ENCODE measurements around the gene GTPBP6. TPM values are rescaled to one million over a fixed set of nuclear protein-coding genes. Genes with fewer than 3 reads are reported as not detected.
"Not testable (repeated sequence)": the region's sequence is repeated elsewhere in the genome, so short reads cannot be mapped to it uniquely, and the experiment has no call there.

GTPBP6 gene
- total and polyA plus RNA-seq, 2 experiments from 2014 or later: 40.7 to 69.2 TPM

DNA sequence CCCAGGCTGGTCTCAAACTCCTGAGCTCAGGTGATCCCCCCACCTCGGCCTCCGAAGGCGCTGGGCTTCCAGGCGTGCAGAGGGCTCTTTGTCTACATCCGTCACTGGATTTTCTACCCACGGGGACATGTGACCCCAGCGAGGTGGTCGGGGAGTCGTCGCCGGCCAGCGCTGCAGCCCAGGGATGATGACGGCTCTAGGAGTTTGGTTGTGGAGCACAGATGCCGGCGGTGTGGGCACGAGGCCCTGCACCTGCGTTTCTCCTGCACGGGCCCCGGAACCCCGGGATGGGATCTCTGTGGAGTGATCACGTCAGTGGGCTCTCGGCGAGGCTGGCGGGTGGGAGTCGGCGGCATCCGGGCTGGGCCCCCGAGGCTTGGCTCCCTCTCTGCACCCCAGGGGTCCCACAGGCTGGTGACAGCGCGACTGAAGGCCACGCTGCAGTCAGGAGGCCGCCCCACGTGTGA, 9.1 kb upstream of the GTPBP6 start:
- Histone ChIP-seq H3K9me2 (replicated peaks; ENCODE audit: insufficient read depth) (no peaks in the 10 kb centered on the region), H3K4me1 (ENCODE audit: insufficient read depth) (peaks cover 15% of the 10 kb centered on the region), H3K9me3 (ENCODE audit: low read depth) (no peaks in the 10 kb centered on the region), H3K27ac (no peak overlapping the region), H3K79me2 (no peaks in the 10 kb centered on the region), H3K27me3 (no peaks in the 10 kb centered on the region), H4K20me1 (ENCODE audit: insufficient read depth, poor library complexity, severe bottlenecking) (no peaks in the 10 kb centered on the region), H3K4me2 (no peak overlapping the region), H3K36me3 (replicated peaks; ENCODE audit: insufficient read depth, low read depth) (no peaks in the 10 kb centered on the region), H3K4me3 (no peak overlapping the region), H2AFZ (no peak overlapping the region)
- no peak for DNase-seq (ENCODE audit: low spot score)
- 93% methylated on average over 20 of the region's 33 CpGs for WGBS (ENCODE audit: low lambda C conversion rate, missing lambda C conversion rate)
- no peak for TF ChIP-seq EZH2phosphoT487 (IDR thresholded peaks at IDR 0.05; ENCODE audit: low read depth, severe bottlenecking, unreplicated experiment)

GRCh38 chrX:324664-325063, 6.1 kb upstream of the GTPBP6 start:
- H3K9me2 ChIP-seq (replicated peaks; ENCODE audit: insufficient read depth); H3K9me3 ChIP-seq (ENCODE audit: low read depth); H3K27me3 ChIP-seq; H2AFZ ChIP-seq; DNase-seq (ENCODE audit: low spot score); H3K4me2 ChIP-seq; H3K79me2 ChIP-seq; H3K27ac ChIP-seq; H3K36me3 ChIP-seq (replicated peaks; ENCODE audit: insufficient read depth, low read depth); H4K20me1 ChIP-seq (ENCODE audit: insufficient read depth, poor library complexity, severe bottlenecking); H3K4me3 ChIP-seq; H3K4me1 ChIP-seq (ENCODE audit: insufficient read depth): not testable (repeated sequence)
- TF ChIP-seq, protein P1, sequence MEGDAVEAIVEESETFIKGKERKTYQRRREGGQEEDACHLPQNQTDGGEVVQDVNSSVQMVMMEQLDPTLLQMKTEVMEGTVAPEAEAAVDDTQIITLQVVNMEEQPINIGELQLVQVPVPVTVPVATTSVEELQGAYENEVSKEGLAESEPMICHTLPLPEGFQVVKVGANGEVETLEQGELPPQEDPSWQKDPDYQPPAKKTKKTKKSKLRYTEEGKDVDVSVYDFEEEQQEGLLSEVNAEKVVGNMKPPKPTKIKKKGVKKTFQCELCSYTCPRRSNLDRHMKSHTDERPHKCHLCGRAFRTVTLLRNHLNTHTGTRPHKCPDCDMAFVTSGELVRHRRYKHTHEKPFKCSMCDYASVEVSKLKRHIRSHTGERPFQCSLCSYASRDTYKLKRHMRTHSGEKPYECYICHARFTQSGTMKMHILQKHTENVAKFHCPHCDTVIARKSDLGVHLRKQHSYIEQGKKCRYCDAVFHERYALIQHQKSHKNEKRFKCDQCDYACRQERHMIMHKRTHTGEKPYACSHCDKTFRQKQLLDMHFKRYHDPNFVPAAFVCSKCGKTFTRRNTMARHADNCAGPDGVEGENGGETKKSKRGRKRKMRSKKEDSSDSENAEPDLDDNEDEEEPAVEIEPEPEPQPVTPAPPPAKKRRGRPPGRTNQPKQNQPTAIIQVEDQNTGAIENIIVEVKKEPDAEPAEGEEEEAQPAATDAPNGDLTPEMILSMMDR (IDR thresholded peaks at IDR 0.05; ENCODE audit: poor library complexity): peak; percentile 3
- 81% methylated on average over 14 of the region's 14 CpGs for WGBS (ENCODE audit: low lambda C conversion rate, missing lambda C conversion rate)

GRCh38 chrX:323721-324628, 5.4 kb upstream of the GTPBP6 start:
- Histone ChIP-seq H3K4me1 (ENCODE audit: insufficient read depth) (peaks cover 4% of the 10 kb centered on the region), H4K20me1 (ENCODE audit: insufficient read depth, poor library complexity, severe bottlenecking) (peaks cover 4% of the 10 kb centered on the region), H3K9me3 (ENCODE audit: low read depth) (no peaks in the 10 kb centered on the region), H3K4me3 (no peak overlapping the region), H3K27me3 (no peaks in the 10 kb centered on the region), H3K27ac (peak overlapping the region; percentile 37), H3K36me3 (replicated peaks; ENCODE audit: insufficient read depth, low read depth) (no peaks in the 10 kb centered on the region), H3K79me2 (peaks cover 15% of the 10 kb centered on the region), H2AFZ (no peak overlapping the region), H3K4me2 (peak overlapping the region; percentile 65), H3K9me2 (replicated peaks; ENCODE audit: insufficient read depth) (no peaks in the 10 kb centered on the region)
- WGBS (ENCODE audit: low lambda C conversion rate, missing lambda C conversion rate): 52% methylated on average over 37 of the region's 38 CpGs
- TF ChIP-seq, protein P1 (IDR thresholded peaks at IDR 0.05; ENCODE audit: poor library complexity): peak; percentile 42
- no peak for TF ChIP-seq EZH2phosphoT487 (IDR thresholded peaks at IDR 0.05; ENCODE audit: low read depth, severe bottlenecking, unreplicated experiment)
- DNase-seq (ENCODE audit: low spot score): peak; percentile 88

GRCh38 chrX:320126-320783, 1.7 kb upstream of the GTPBP6 start:
- TF ChIP-seq EZH2 (IDR thresholded peaks at IDR 0.05; ENCODE audit: borderline replicate concordance) (no peak), EZH2phosphoT487 (IDR thresholded peaks at IDR 0.05; ENCODE audit: low read depth, severe bottlenecking, unreplicated experiment) (no peak)
- TF ChIP-seq, protein P1 (IDR thresholded peaks at IDR 0.05; ENCODE audit: poor library complexity): no peak
- no peak overlapping the region for H2AFZ ChIP-seq
- H3K4me2 ChIP-seq: peak overlapping the region; percentile 94
- peaks cover 4% of the 10 kb centered on the region for H3K4me1 ChIP-seq (ENCODE audit: insufficient read depth)
- no peaks in the 10 kb centered on the region for H3K9me3 ChIP-seq (ENCODE audit: low read depth)
- 4% methylated on average over 23 of the region's 24 CpGs for WGBS (ENCODE audit: low lambda C conversion rate, missing lambda C conversion rate)
- H3K9me2 ChIP-seq (replicated peaks; ENCODE audit: insufficient read depth): no peaks in the 10 kb centered on the region
- H4K20me1 ChIP-seq (ENCODE audit: insufficient read depth, poor library complexity, severe bottlenecking): peaks cover 8% of the 10 kb centered on the region
- no peak overlapping the region for H3K27ac ChIP-seq
- DNase-seq (ENCODE audit: low spot score): no peak
- no peaks in the 10 kb centered on the region for H3K27me3 ChIP-seq
- H3K79me2 ChIP-seq: peaks cover 21% of the 10 kb centered on the region
- H3K36me3 ChIP-seq (replicated peaks; ENCODE audit: insufficient read depth, low read depth): no peaks in the 10 kb centered on the region
- peak overlapping the region; percentile 87 for H3K4me3 ChIP-seq

Data from hepatocyte (in vitro differentiated cells).